ENCODE data around the gene ALDH1A2.

DNA sequence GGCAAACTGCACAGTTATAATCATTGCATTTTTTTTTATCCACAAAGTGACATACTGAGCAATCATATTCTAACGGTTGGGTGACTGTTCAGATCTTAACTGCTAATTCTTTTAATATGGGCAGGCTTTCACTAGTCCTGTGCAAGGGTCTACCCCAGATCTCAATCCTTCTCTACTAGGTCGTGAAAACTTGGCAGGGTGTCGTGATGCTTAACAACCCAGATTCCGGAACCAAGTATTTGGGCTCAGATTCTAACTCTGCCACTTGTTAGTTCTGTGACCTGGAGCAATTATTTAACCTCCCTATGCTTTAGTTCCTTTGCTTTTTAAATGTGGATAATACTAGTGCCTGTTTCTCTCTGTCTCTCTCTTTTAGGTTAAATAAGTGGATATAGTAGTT is 16.4 kb upstream of the ALDH1A2 start:
- TF ChIP-seq, protein P1, sequence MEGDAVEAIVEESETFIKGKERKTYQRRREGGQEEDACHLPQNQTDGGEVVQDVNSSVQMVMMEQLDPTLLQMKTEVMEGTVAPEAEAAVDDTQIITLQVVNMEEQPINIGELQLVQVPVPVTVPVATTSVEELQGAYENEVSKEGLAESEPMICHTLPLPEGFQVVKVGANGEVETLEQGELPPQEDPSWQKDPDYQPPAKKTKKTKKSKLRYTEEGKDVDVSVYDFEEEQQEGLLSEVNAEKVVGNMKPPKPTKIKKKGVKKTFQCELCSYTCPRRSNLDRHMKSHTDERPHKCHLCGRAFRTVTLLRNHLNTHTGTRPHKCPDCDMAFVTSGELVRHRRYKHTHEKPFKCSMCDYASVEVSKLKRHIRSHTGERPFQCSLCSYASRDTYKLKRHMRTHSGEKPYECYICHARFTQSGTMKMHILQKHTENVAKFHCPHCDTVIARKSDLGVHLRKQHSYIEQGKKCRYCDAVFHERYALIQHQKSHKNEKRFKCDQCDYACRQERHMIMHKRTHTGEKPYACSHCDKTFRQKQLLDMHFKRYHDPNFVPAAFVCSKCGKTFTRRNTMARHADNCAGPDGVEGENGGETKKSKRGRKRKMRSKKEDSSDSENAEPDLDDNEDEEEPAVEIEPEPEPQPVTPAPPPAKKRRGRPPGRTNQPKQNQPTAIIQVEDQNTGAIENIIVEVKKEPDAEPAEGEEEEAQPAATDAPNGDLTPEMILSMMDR (conservative IDR thresholded peaks at IDR 0.05; ENCODE audit: low read depth, low read length) = no peak
- TF ChIP-seq EZH2 (IDR thresholded peaks at IDR 0.05; ENCODE audit: borderline replicate concordance, low read depth, low read length, poor library complexity, severe bottlenecking) = no peak
